PC-3 (cell line): Measurements from ENCODE around the gene ITCH. TPM values are rescaled to one million over a fixed set of nuclear protein-coding genes. Genes with fewer than 3 reads are reported as not detected.
"Not testable (repeated sequence)": the region's sequence is repeated elsewhere in the genome, so short reads cannot be mapped to it uniquely, and the experiment has no call there.

ENCODE experiments used
- ATAC-seq: fragments of 200-7000 bp; cut with Tn5 transposase; 2 replicates; pipeline ENCODE4 v1.9.1; 2020; ENCODE audit warnings: mild to moderate bottlenecking, moderate library complexity
- BruUV-seq: library from RNA; stranded (reverse); fragments of 400-500 nt; replicated peaks from 2 replicates; lab custom pipeline; 2021; lab: Mats Ljungman, UMichigan
- CTCF ChIA-PET: fragments of 300-600 bp; sonication (Branson Sonifier 250); formaldehyde crosslinking; loops from one replicate; lab custom pipeline; 2022; ENCODE audit warnings: antibody characterized with exemption; lab: Charles Lee
- POLR2A ChIA-PET: fragments of 300-600 bp; sonication (Branson Sonifier 250); formaldehyde crosslinking; loops from one replicate; lab custom pipeline; 2022; ENCODE audit warnings: antibody characterized with exemption; ENCODE audit not compliant: unreplicated experiment; lab: Charles Lee
- DNase-seq: peaks from one replicate; pipeline ENCODE4 v3.0.0-alpha.2; 2015
- H2AFZ ChIP-seq: fragments of 300-600 bp; sonication (generic); 2 replicates; pipeline ENCODE4 v1.6.0; 2016; ENCODE audit warnings: antibody characterized with exemption, low read length
- H3F3A ChIP-seq: fragments of 300-600 bp; sonication (generic); one replicate; pipeline ENCODE4 v1.6.0; 2017; ENCODE audit warnings: antibody characterized with exemption, low read length, control low read depth, mild to moderate bottlenecking; ENCODE audit not compliant: unreplicated experiment
- H3K27ac ChIP-seq: fragments of 300-600 bp; sonication (generic); 2 replicates; pipeline ENCODE4 v1.5.1; 2016; ENCODE audit warnings: mild to moderate bottlenecking, low read length
- H3K27me3 ChIP-seq: fragments of 300-600 bp; sonication (generic); 2 replicates; pipeline ENCODE4 v1.6.1; 2016; ENCODE audit warnings: low read length, mixed read lengths
- H3K36me3 ChIP-seq: fragments of 300-600 bp; sonication (generic); 2 replicates; pipeline ENCODE4 v1.6.1; 2016; ENCODE audit warnings: low read depth, mixed run types, low read length, mixed read lengths
- H3K4me1 ChIP-seq: fragments of 300-600 bp; sonication (generic); 2 replicates; pipeline ENCODE4 v1.5.1; 2016; ENCODE audit warnings: low read length; ENCODE audit not compliant: insufficient read depth
- H3K4me2 ChIP-seq: fragments of 300-600 bp; sonication (generic); 2 replicates; pipeline ENCODE4 v1.6.0; 2016; ENCODE audit warnings: low read length
- H3K4me3 ChIP-seq: fragments of 300-600 bp; sonication (generic); 2 replicates; pipeline ENCODE4 v1.5.1; 2016; ENCODE audit warnings: mild to moderate bottlenecking, low read length, mixed read lengths
- H3K79me2 ChIP-seq: fragments of 300-600 bp; sonication (generic); 2 replicates; pipeline ENCODE4 v1.6.1; 2017; ENCODE audit warnings: low read length, mixed read lengths
- H3K9ac ChIP-seq: fragments of 300-600 bp; sonication (generic); 2 replicates; pipeline ENCODE4 v1.6.0; 2016; ENCODE audit warnings: mild to moderate bottlenecking, low read length
- H3K9me2 ChIP-seq: fragments of 300-600 bp; sonication (generic); replicated peaks from 2 replicates; pipeline ENCODE4 v1.6.1; 2016; ENCODE audit warnings: mixed run types, low read length, mixed read lengths
- H3K9me3 ChIP-seq: fragments of 300-600 bp; sonication (generic); 2 replicates; pipeline ENCODE4 v1.6.1; 2016; ENCODE audit warnings: low read length, mixed read lengths
- H4K20me1 ChIP-seq: fragments of 300-600 bp; sonication (generic); 2 replicates; pipeline ENCODE4 v1.6.1; 2016; ENCODE audit warnings: low read length, mixed read lengths
- EZH2 ChIP-seq: fragments of 300-600 bp; sonication (generic); IDR thresholded peaks from one replicate; pipeline ENCODE4 v1.6.1; 2017; ENCODE audit warnings: antibody characterized with exemption, mild to moderate bottlenecking, low read length; ENCODE audit not compliant: unreplicated experiment
- EZH2phosphoT487 ChIP-seq: fragments of 300-600 bp; sonication (generic); IDR thresholded peaks from 2 replicates; pipeline ENCODE4 v1.6.1; 2018; ENCODE audit warnings: mild to moderate bottlenecking, antibody characterized with exemption, low read length, borderline replicate concordance
- intact Hi-C: fragments of 100-400 bp; cut with micrococcal nuclease; formaldehyde crosslinking; loops from 2 replicates; pipeline ENCODE4 v1.9.0; 2023
- total RNA-seq: library from RNA; depleted of rRNA; stranded (reverse); fragments of >200 nt; gene quantifications from 2 replicates; pipeline ENCODE4 v1.2.3, GENCODE V29; 2014
- TF ChIP-seq, protein P1 (sequence below): fragments of 300-600 bp; sonication (generic); conservative IDR thresholded peaks from 2 replicates; pipeline ENCODE4 v1.5.1; 2017; ENCODE audit warnings: antibody characterized with exemption, low read depth, mild to moderate bottlenecking, low read length

Gene ITCH
- total RNA-seq, 1 experiment from 2014 or later: 54.8 TPM

DNA sequence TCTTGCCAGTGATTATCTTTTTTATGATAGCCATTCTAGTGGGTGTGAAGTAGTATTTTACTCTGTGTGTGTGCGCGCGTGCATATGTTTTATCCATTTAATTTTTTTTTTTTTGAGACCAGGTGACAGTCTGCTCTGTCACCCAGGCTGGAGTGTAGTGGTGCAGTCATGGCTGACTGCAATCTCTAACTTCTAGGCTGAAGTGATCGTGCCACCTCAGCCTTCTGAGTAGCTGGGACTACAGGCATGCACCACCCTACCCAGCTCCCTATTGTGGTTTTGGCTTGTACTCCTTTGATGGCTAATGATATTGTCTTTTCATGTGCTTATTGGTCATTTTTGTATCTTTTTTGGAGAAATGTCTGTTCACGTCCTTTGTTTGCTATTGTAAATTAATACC lies 33.3 kb downstream of the ITCH start:
- Histone ChIP-seq H3K4me1 (peaks cover 30% of the 10 kb centered on the region), H3F3A (peaks cover 2% of the 10 kb centered on the region), H3K4me3 (no peak overlapping the region), H3K79me2 (peaks cover 85% of the 10 kb centered on the region), H2AFZ (no peak overlapping the region), H3K9ac (no peak overlapping the region), H3K27me3 (no peaks in the 10 kb centered on the region), H3K27ac (no peak overlapping the region), H3K9me2 (no peaks in the 10 kb centered on the region), H3K9me3 (no peaks in the 10 kb centered on the region), H4K20me1 (peaks cover 17% of the 10 kb centered on the region; the same call in 1 of the 2 replicates), H3K4me2 (no peak overlapping the region), H3K36me3 (peaks cover 28% of the 10 kb centered on the region)
- ATAC-seq: no peak
- TF ChIP-seq EZH2phosphoT487 (no peak), EZH2 (no peak)
- TF ChIP-seq, protein P1, sequence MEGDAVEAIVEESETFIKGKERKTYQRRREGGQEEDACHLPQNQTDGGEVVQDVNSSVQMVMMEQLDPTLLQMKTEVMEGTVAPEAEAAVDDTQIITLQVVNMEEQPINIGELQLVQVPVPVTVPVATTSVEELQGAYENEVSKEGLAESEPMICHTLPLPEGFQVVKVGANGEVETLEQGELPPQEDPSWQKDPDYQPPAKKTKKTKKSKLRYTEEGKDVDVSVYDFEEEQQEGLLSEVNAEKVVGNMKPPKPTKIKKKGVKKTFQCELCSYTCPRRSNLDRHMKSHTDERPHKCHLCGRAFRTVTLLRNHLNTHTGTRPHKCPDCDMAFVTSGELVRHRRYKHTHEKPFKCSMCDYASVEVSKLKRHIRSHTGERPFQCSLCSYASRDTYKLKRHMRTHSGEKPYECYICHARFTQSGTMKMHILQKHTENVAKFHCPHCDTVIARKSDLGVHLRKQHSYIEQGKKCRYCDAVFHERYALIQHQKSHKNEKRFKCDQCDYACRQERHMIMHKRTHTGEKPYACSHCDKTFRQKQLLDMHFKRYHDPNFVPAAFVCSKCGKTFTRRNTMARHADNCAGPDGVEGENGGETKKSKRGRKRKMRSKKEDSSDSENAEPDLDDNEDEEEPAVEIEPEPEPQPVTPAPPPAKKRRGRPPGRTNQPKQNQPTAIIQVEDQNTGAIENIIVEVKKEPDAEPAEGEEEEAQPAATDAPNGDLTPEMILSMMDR: no peak
- intact Hi-C loops: no loop called here
- CTCF ChIA-PET: no interaction called here
- POLR2A ChIA-PET: no interaction called here
- BruUV-seq: no TSS peak
- DNase-seq: no peak

DNA sequence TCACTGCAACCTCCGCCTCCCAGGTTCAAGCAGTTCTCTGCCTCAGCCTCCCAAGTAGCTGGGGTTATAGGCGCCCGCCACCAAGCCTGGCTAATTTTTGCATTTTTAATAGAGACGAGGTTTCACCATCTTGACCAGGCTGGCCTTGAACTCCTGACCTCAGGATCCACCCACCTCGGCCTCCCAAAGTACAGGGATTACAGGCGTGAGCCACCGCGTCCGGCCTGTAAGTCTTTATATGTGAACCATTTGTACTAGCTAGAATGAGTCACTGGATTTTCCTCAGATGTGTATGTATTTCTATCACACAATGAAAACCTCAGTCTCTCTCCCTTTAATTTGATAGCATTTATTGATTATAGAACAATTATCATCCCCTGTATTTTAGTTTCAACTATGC lies 34.0 kb downstream of the ITCH start:
- CTCF ChIA-PET: no interaction called here
- peaks cover 22% of the 10 kb centered on the region; the same call in 1 of the 2 replicates for H4K20me1 ChIP-seq
- H2AFZ ChIP-seq: no peak overlapping the region
- no peak for ATAC-seq
- POLR2A ChIA-PET: no interaction called here
- H3K4me2 ChIP-seq: no peak overlapping the region
- no TSS peak for BruUV-seq
- DNase-seq: no peak
- H3K4me3 ChIP-seq: no peak overlapping the region
- peaks cover 85% of the 10 kb centered on the region for H3K79me2 ChIP-seq
- no peaks in the 10 kb centered on the region for H3K9me3 ChIP-seq
- H3K9ac ChIP-seq: no peak overlapping the region
- H3K27me3 ChIP-seq: no peaks in the 10 kb centered on the region
- peaks cover 34% of the 10 kb centered on the region for H3K36me3 ChIP-seq
- H3K9me2 ChIP-seq: no peaks in the 10 kb centered on the region
- TF ChIP-seq EZH2: no peak
- TF ChIP-seq, protein P1: no peak
- intact Hi-C loops: no loop called here
- H3F3A ChIP-seq: no peaks in the 10 kb centered on the region
- peaks cover 29% of the 10 kb centered on the region for H3K4me1 ChIP-seq
- no peak overlapping the region for H3K27ac ChIP-seq

DNA sequence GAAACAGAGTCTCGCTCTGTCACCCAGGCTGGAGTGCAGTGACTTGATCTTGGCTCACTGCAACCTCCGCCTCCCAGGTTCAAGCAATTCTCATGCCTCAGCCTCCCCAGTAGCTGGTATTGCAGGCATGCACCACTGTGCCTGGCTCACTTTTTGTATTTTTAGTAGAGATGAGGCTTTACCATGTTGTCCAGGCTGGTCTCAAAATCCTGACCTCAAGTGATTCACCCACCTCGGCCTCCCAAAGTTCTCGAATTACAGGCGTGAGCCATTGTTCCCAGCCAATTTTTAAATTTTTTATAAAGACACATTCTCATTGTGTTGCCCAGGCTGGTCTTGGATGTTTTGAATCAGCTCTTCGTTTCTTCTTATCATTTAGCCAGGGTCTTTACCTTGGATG lies 37.7 kb downstream of the ITCH start:
- Histone ChIP-seq H4K20me1 (peaks cover 17% of the 10 kb centered on the region), H3K27ac (peak overlapping the region; percentile 57), H3K79me2 (peaks cover 86% of the 10 kb centered on the region), H3K4me1 (peaks cover 24% of the 10 kb centered on the region), H3K4me2 (peak overlapping the region; percentile 51), H3K36me3 (peaks cover 15% of the 10 kb centered on the region)
- H3K9ac ChIP-seq, H3K4me3 ChIP-seq, H3K9me2 ChIP-seq, H2AFZ ChIP-seq, BruUV-seq, intact Hi-C loops, H3K9me3 ChIP-seq, H3F3A ChIP-seq, H3K27me3 ChIP-seq: not testable (repeated sequence)
- DNase-seq (peak; percentile 82), ATAC-seq (peak; percentile 96)
- ChIA-PET POLR2A (interaction anchor here (0.5 to 0.6 kb wide), 3 partner anchors 10 to 129 kb away, joined by 3 to 9 read pairs (median 3); no protein-coding TSS in a partner anchor), CTCF (interaction anchor here (0.8 kb wide), 1 partner anchor 88 kb away, joined by 3 read pairs; no protein-coding TSS in a partner anchor)
